GM12865 (cell line): ENCODE data around the gene AP2A2.

Experiments
- DNase-seq: peaks from one replicate; pipeline ENCODE4 v3.0.0; 2010; ENCODE audit warnings: low read depth
- H3K4me3 ChIP-seq: 2 replicates; pipeline ENCODE4 v1.5.1; 2011; ENCODE audit warnings: mild to moderate bottlenecking, low read depth, low read length, control low read depth
- CTCF ChIP-seq: IDR thresholded peaks from 2 replicates; pipeline ENCODE4 v1.5.1; 2011; ENCODE audit warnings: low read length, control low read depth, low read depth, inconsistent platforms; ENCODE audit not compliant: insufficient read depth; ENCODE audit errors: missing control alignments

AP2A2 gene

GRCh38 chr11:1011320-1011698 lies 85.6 kb downstream of the AP2A2 start:
- no peak for TF ChIP-seq CTCF
- H3K4me3 ChIP-seq: no peak overlapping the region
- no peak for DNase-seq

- no peak for DNase-seq
- no peak for TF ChIP-seq CTCF
These were observed 86.6 kb downstream of the AP2A2 start for GRCh38 chr11:1012291-1012690.

GRCh38 chr11:1012740-1013630 lies 87.3 kb downstream of the AP2A2 start:
- TF ChIP-seq CTCF: no peak
- H3K4me3 ChIP-seq: no peak overlapping the region
- no peak for DNase-seq

More at GRCh38 chr11:1012291-1012690, 86.6 kb downstream of the AP2A2 start:
- no peak overlapping the region for H3K4me3 ChIP-seq

GRCh38 chr11:1013631-1013935 lies 87.9 kb downstream of the AP2A2 start:
- DNase-seq: no peak
- H3K4me3 ChIP-seq: no peak overlapping the region
- no peak for TF ChIP-seq CTCF

GRCh38 chr11:1014276-1014675 lies 88.6 kb downstream of the AP2A2 start:
- TF ChIP-seq CTCF: no peak
- no peak overlapping the region for H3K4me3 ChIP-seq

GRCh38 chr11:1015064-1015463 lies 89.4 kb downstream of the AP2A2 start:
- TF ChIP-seq CTCF: no peak
- DNase-seq: no peak
- no peak overlapping the region for H3K4me3 ChIP-seq

More at GRCh38 chr11:1014276-1014675, 88.6 kb downstream of the AP2A2 start:
- no peak for DNase-seq
